HepG2 (cell line): ENCODE measurements around the gene WDCP. TPM values are rescaled to one million over a fixed set of nuclear protein-coding genes. Genes with fewer than 3 reads are reported as not detected.

Experiments used
- AHR ChIP-seq: IDR thresholded peaks from 2 replicates; pipeline ENCODE4 v1.6.1; 2018; ENCODE audit warnings: missing genetic modification reagents, missing compliant biosample characterization
- ARID3A ChIP-seq: IDR thresholded peaks from 2 replicates; pipeline ENCODE4 v1.6.1; 2012; ENCODE audit warnings: low read depth, low read length, improper control_type of control experiment
- ATF3 ChIP-seq: sonication (generic); formaldehyde crosslinking; IDR thresholded peaks from 2 replicates; pipeline ENCODE4 v1.4.0; 2020; ENCODE audit warnings: missing genetic modification reagents
- BRD4 ChIP-seq: sonication (generic); formaldehyde crosslinking; IDR thresholded peaks from 2 replicates; pipeline ENCODE4 v1.4.0; 2020; ENCODE audit warnings: missing genetic modification reagents
- EHMT2 ChIP-seq: fragments of 200-600 bp; sonication (generic); IDR thresholded peaks from 2 replicates; pipeline ENCODE4 v1.7.0; 2017; ENCODE audit warnings: antibody characterized with exemption, low read depth, low read length, borderline replicate concordance
- FLYWCH1 ChIP-seq: sonication (generic); formaldehyde crosslinking; IDR thresholded peaks from 2 replicates; pipeline ENCODE4 v1.8.1; 2023; ENCODE audit warnings: mild to moderate bottlenecking, missing genetic modification reagents
- FOSL1 ChIP-seq: sonication (generic); formaldehyde crosslinking; IDR thresholded peaks from 2 replicates; pipeline ENCODE4 v1.9.0; 2021; ENCODE audit warnings: missing genetic modification reagents, borderline replicate concordance
- GATAD2A ChIP-seq: IDR thresholded peaks from 2 replicates; pipeline ENCODE4 v1.6.1; 2016
- JUN ChIP-seq: sonication (generic); formaldehyde crosslinking; IDR thresholded peaks from 2 replicates; pipeline ENCODE4 v1.4.0; 2020; ENCODE audit warnings: mild to moderate bottlenecking, missing genetic modification reagents
- NFIB ChIP-seq: sonication (generic); formaldehyde crosslinking; IDR thresholded peaks from 2 replicates; pipeline ENCODE4 v1.9.0; 2021; ENCODE audit warnings: missing genetic modification reagents, mild to moderate bottlenecking, borderline replicate concordance
- PAF1 ChIP-seq: IDR thresholded peaks from 2 replicates; pipeline ENCODE4 v1.6.1; 2016; ENCODE audit warnings: missing genetic modification reagents, missing compliant biosample characterization
- RBFOX2 ChIP-seq: fragments of 200-400 bp; formaldehyde crosslinking; IDR thresholded peaks from 2 replicates; pipeline ENCODE4 v1.6.1; 2017; ENCODE audit warnings: low read depth, mild to moderate bottlenecking, low read length
- SNAPC5 ChIP-seq: sonication (generic); formaldehyde crosslinking; IDR thresholded peaks from 2 replicates; pipeline ENCODE4 v1.8.1; 2023; ENCODE audit warnings: mild to moderate bottlenecking, missing genetic modification reagents, borderline replicate concordance
- SNRNP70 ChIP-seq: fragments of 200-400 bp; formaldehyde crosslinking; IDR thresholded peaks from 2 replicates; pipeline ENCODE4 v1.6.1; 2017; ENCODE audit warnings: mild to moderate bottlenecking, low read depth, low read length, moderate library complexity
- SRY ChIP-seq: sonication (generic); formaldehyde crosslinking; IDR thresholded peaks from 2 replicates; pipeline ENCODE4 v1.8.0; 2022; ENCODE audit warnings: mild to moderate bottlenecking, missing genetic modification reagents
- STAT5B ChIP-seq: sonication (generic); formaldehyde crosslinking; IDR thresholded peaks from 2 replicates; pipeline ENCODE4 v1.4.0; 2020; ENCODE audit warnings: missing genetic modification reagents
- THYN1 ChIP-seq: sonication (generic); formaldehyde crosslinking; IDR thresholded peaks from 2 replicates; pipeline ENCODE4 v1.8.1; 2023; ENCODE audit warnings: low read depth, mild to moderate bottlenecking, moderate library complexity, missing genetic modification reagents, borderline replicate concordance
- ZKSCAN5 ChIP-seq: sonication (generic); formaldehyde crosslinking; IDR thresholded peaks from 2 replicates; pipeline ENCODE4 v1.5.1; 2020; ENCODE audit warnings: mild to moderate bottlenecking, missing genetic modification reagents
- ZNF207 ChIP-seq: fragments of 450-650 bp; IDR thresholded peaks from 2 replicates; pipeline ENCODE4 v1.6.1; 2016; ENCODE audit warnings: antibody characterized with exemption, borderline replicate concordance
- ZNF280D ChIP-seq: sonication (generic); formaldehyde crosslinking; IDR thresholded peaks from 2 replicates; pipeline ENCODE4 v1.5.1; 2020; ENCODE audit warnings: mild to moderate bottlenecking, missing genetic modification reagents
- ZNF30 ChIP-seq: sonication (generic); formaldehyde crosslinking; IDR thresholded peaks from 2 replicates; pipeline ENCODE4 v1.5.0; 2020; ENCODE audit warnings: mild to moderate bottlenecking, missing genetic modification reagents
- ZNF333 ChIP-seq: sonication (generic); formaldehyde crosslinking; IDR thresholded peaks from 2 replicates; pipeline ENCODE4 v1.4.0; 2020; ENCODE audit warnings: mild to moderate bottlenecking, missing genetic modification reagents, borderline replicate concordance
- ZNF672 ChIP-seq: sonication (generic); formaldehyde crosslinking; IDR thresholded peaks from 2 replicates; pipeline ENCODE4 v1.8.1; 2022; ENCODE audit warnings: missing genetic modification reagents
- ZNF777 ChIP-seq: sonication (generic); formaldehyde crosslinking; IDR thresholded peaks from 2 replicates; pipeline ENCODE4 v1.4.0; 2020; ENCODE audit warnings: missing genetic modification reagents
- ZNF790 ChIP-seq: sonication (generic); formaldehyde crosslinking; IDR thresholded peaks from 2 replicates; pipeline ENCODE4 v1.8.0; 2022; ENCODE audit warnings: missing genetic modification reagents, mild to moderate bottlenecking, borderline replicate concordance
- polyA plus RNA-seq, 8 experiments: library from polyadenylated mRNA; depleted of rRNA in 3 of 8; stranded (reverse) in 7 of 8; unstranded in 1 of 8; fragments of >200 nt; fragmentation: Illumina TruSeq in 4 of 8; extraction: Trizol in 4 of 8; gene quantifications; 2 replicates each; pipeline versions ENCODE4 v1.2.1 to v1.2.3, GENCODE V29; 2011 to 2016; ENCODE audit warnings: low read depth in 4 of 8, missing spikeins in 1 of 8, mixed read lengths in 1 of 8; ENCODE audit not compliant: insufficient read depth in 1 of 8
- total RNA-seq, 5 experiments: library from RNA; depleted of rRNA; stranded (reverse); fragments of >200 nt; fragmentation: Illumina TruSeq; extraction: Trizol; gene quantifications; 2 replicates each; pipeline ENCODE4 v1.2.3, GENCODE V29; 2016; ENCODE audit warnings: low read depth in 1 of 5

Gene WDCP
- total and polyA plus RNA-seq, 2 of the 13 experiments (the other 11 are each of a cell fraction or from before 2014, with no cell fraction given): 17.4 to 22.6 TPM

- TF ChIP-seq NFIB (CRISPR knock-in tag) (no peak), AHR (CRISPR knock-in tag) (peak; percentile 95), ATF3 (peak; percentile 78), STAT5B (CRISPR knock-in tag) (peak; percentile 97), ZNF207 (no peak), ZNF672 (CRISPR knock-in tag) (no peak), FLYWCH1 (CRISPR knock-in tag) (no peak), ZKSCAN5 (peak; percentile 76; the same call in 1 of the 2 replicates), RBFOX2 (peak; percentile 53), ZNF777 (peak; percentile 42; the same call in 1 of the 2 replicates), GATAD2A (CRISPR knock-in tag) (peak; percentile 92), SRY (CRISPR knock-in tag) (0 out of 2 replicates have a peak, but pooled peaks have one; percentile 89), ZNF280D (CRISPR knock-in tag) (peak; percentile 92; the same call in 1 of the 2 replicates), THYN1 (CRISPR knock-in tag) (peak; percentile 45; the same call in 1 of the 2 replicates), ZNF333 (CRISPR knock-in tag) (peak; percentile 82), ZNF790 (peak; percentile 73; the same call in 1 of the 2 replicates), SNAPC5 (CRISPR knock-in tag) (0 out of 2 replicates have a peak, but pooled peaks have one; percentile 77), FOSL1 (CRISPR knock-in tag) (no peak; the same call in 1 of the 2 replicates), PAF1 (no peak; the same call in 1 of the 2 replicates), ARID3A (no peak), EHMT2 (no peak), BRD4 (no peak; the same call in none of the 2 replicates), SNRNP70 (no peak), JUN (CRISPR knock-in tag) (peak; percentile 79), ZNF30 (CRISPR knock-in tag) (no peak)
Measured at GRCh38 chr2:24075915-24076848, 29.0 kb upstream of the WDCP start, which contains the start of gene SF3B6 (continued).
